GM23338 (cell line): ENCODE data around the gene PROKR1. TPM values are rescaled to one million over a fixed set of nuclear protein-coding genes. Genes with fewer than 3 reads are reported as not detected.
A peak's percentile ranks its signal among the peaks of the same experiment; 100 is the strongest.

Experiments used
- ATAC-seq: fragments of 200-7000 bp; cut with Tn5 transposase; 3 replicates; pipeline ENCODE4 v1.9.1; 2020
- DNase-seq: peaks from one replicate; pipeline ENCODE4 v3.0.0-alpha.2; 2015; ENCODE audit warnings: low spot score
- H2AFZ ChIP-seq: fragments of 200-600 bp; sonication (generic); 2 replicates; pipeline ENCODE4 v1.8.0; 2016; ENCODE audit warnings: antibody characterized with exemption, mild to moderate bottlenecking, moderate library complexity
- H3F3A ChIP-seq: fragments of 200-600 bp; sonication (generic); replicated peaks from 2 replicates; pipeline ENCODE4 v1.8.0; 2017; ENCODE audit warnings: antibody characterized with exemption, mixed run types, low read depth
- H3K27ac ChIP-seq: fragments of 200-600 bp; sonication (generic); 2 replicates; pipeline ENCODE4 v1.6.1; 2016; ENCODE audit warnings: low read depth
- H3K27me3 ChIP-seq: fragments of 200-600 bp; sonication (generic); 2 replicates; pipeline ENCODE4 v1.8.0; 2016; ENCODE audit warnings: mild to moderate bottlenecking, mixed run types, moderate library complexity; ENCODE audit not compliant: insufficient read depth
- H3K36me3 ChIP-seq: fragments of 200-600 bp; sonication (generic); 2 replicates; pipeline ENCODE4 v1.8.0; 2016; ENCODE audit warnings: mild to moderate bottlenecking; ENCODE audit not compliant: insufficient read depth
- H3K4me1 ChIP-seq: fragments of 200-600 bp; sonication (generic); 2 replicates; pipeline ENCODE4 v1.8.0; 2016; ENCODE audit warnings: mild to moderate bottlenecking, moderate library complexity; ENCODE audit not compliant: insufficient read depth
- H3K4me2 ChIP-seq: fragments of 200-600 bp; sonication (generic); 2 replicates; pipeline ENCODE4 v1.7.1; 2017; ENCODE audit warnings: mixed run types
- H3K4me3 ChIP-seq: fragments of 200-600 bp; sonication (generic); 2 replicates; pipeline ENCODE4 v1.6.1; 2016; ENCODE audit warnings: mixed run types
- H3K79me2 ChIP-seq: fragments of 200-600 bp; sonication (generic); replicated peaks from 2 replicates; pipeline ENCODE4 v1.8.0; 2017; ENCODE audit warnings: mild to moderate bottlenecking; ENCODE audit not compliant: insufficient read depth
- H3K9me2 ChIP-seq: fragments of 200-600 bp; sonication (generic); 2 replicates; pipeline ENCODE4 v1.8.0; 2017; ENCODE audit not compliant: insufficient read depth
- H4K20me1 ChIP-seq: fragments of 200-600 bp; sonication (generic); replicated peaks from 2 replicates; pipeline ENCODE4 v1.8.0; 2017; ENCODE audit warnings: mild to moderate bottlenecking; ENCODE audit not compliant: insufficient read depth
- H3K27ac Mint-ChIP-seq: 2 replicates; pipeline ENCODE4 v1.8.0; 2020; ENCODE audit warnings: inconsistent platforms, mild to moderate bottlenecking, moderate library complexity, mixed read lengths
- H3K27me3 Mint-ChIP-seq: 3 replicates; pipeline ENCODE4 v1.8.0; 2022; ENCODE audit warnings: low read depth, mild to moderate bottlenecking, moderate library complexity, mixed read lengths, inconsistent platforms; ENCODE audit not compliant: insufficient read depth, poor library complexity
- H3K36me3 Mint-ChIP-seq: 3 replicates; pipeline ENCODE4 v1.8.0; 2021; ENCODE audit warnings: low read depth, mild to moderate bottlenecking, inconsistent platforms, moderate library complexity, mixed read lengths
- H3K4me1 Mint-ChIP-seq: 3 replicates; pipeline ENCODE4 v1.8.0; 2020; ENCODE audit warnings: mild to moderate bottlenecking, inconsistent platforms, mixed read lengths
- H3K4me3 Mint-ChIP-seq: 3 replicates; pipeline ENCODE4 v1.8.0; 2021; ENCODE audit warnings: moderate library complexity, mild to moderate bottlenecking, inconsistent platforms, mixed read lengths
- H3K9me3 Mint-ChIP-seq: 3 replicates; pipeline ENCODE4 v1.8.0; 2020; ENCODE audit warnings: moderate library complexity, mild to moderate bottlenecking, inconsistent platforms, mixed read lengths
- CREB1 ChIP-seq: fragments of 250-450 bp; sonication (Bioruptor Pico); IDR thresholded peaks from 2 replicates; pipeline ENCODE4 v1.5.0; 2020; ENCODE audit warnings: low read depth, mild to moderate bottlenecking, moderate library complexity
- EZH2 ChIP-seq: fragments of 200-600 bp; sonication (generic); IDR thresholded peaks from one replicate; pipeline ENCODE4 v1.8.0; 2017; ENCODE audit warnings: antibody characterized with exemption, mild to moderate bottlenecking, low read depth; ENCODE audit not compliant: unreplicated experiment
- EZH2phosphoT487 ChIP-seq: fragments of 200-600 bp; sonication (generic); IDR thresholded peaks from one replicate; pipeline ENCODE4 v1.8.1; 2018; ENCODE audit warnings: antibody characterized with exemption; ENCODE audit not compliant: unreplicated experiment
- JUNB ChIP-seq: IDR thresholded peaks from one replicate; pipeline ENCODE4 v1.6.1; 2016; ENCODE audit warnings: antibody characterized with exemption; ENCODE audit not compliant: unreplicated experiment
- NANOG ChIP-seq: IDR thresholded peaks from 2 replicates; pipeline ENCODE4 v1.6.1; 2016; ENCODE audit warnings: antibody characterized with exemption, borderline replicate concordance
- POLR2AphosphoS5 ChIP-seq: IDR thresholded peaks from 2 replicates; pipeline ENCODE4 v1.6.1; 2016; ENCODE audit warnings: antibody characterized with exemption, low read depth
- REST ChIP-seq: IDR thresholded peaks from one replicate; pipeline ENCODE4 v1.6.1; 2018; ENCODE audit warnings: antibody characterized with exemption; ENCODE audit not compliant: unreplicated experiment
- STAT1 ChIP-seq: IDR thresholded peaks from one replicate; pipeline ENCODE4 v1.6.1; 2016; ENCODE audit warnings: antibody characterized with exemption; ENCODE audit not compliant: unreplicated experiment
- ZNF114 ChIP-seq: fragments of 250-450 bp; sonication (Bioruptor Pico); IDR thresholded peaks from 2 replicates; pipeline ENCODE4 v1.5.0; 2020; ENCODE audit warnings: mild to moderate bottlenecking, moderate library complexity
- ZNF331 ChIP-seq: fragments of 250-450 bp; sonication (Bioruptor Pico); IDR thresholded peaks from 2 replicates; pipeline ENCODE4 v1.5.0; 2020; ENCODE audit warnings: low read depth, mild to moderate bottlenecking, moderate library complexity
- polyA plus RNA-seq: library from polyadenylated mRNA; unstranded; fragments of >200 nt; fragmentation: Nextera tagmentation; extraction: Ambion mirVana; gene quantifications from 2 replicates; pipeline ENCODE4 v1.2.1, GENCODE V29; 2016
- total RNA-seq: library from RNA; depleted of rRNA; stranded (reverse); fragments of >200 nt; shearing (Covaris generic); gene quantifications from 2 replicates; pipeline ENCODE4 v1.2.3, GENCODE V29; 2014
- TF ChIP-seq, protein P1 (sequence below): IDR thresholded peaks from 2 replicates; pipeline ENCODE4 v1.6.1; 2016; ENCODE audit warnings: antibody characterized with exemption
- TF ChIP-seq, protein P2 (sequence below), 2 experiments: fragments of 200-600 bp in 1 of 2; sonication (generic) in 1 of 2; conservative IDR thresholded peaks; 2 replicates each; pipeline versions ENCODE4 v1.5.1 to v1.6.1; 2016 to 2017; ENCODE audit warnings: antibody characterized with exemption in 2 of 2, low read depth in 2 of 2, mild to moderate bottlenecking in 2 of 2, moderate library complexity in 1 of 2

The PROKR1 gene
- total and polyA plus RNA-seq, 2 experiments from 2014 or later = 0.61 to 5.3 TPM

DNA sequence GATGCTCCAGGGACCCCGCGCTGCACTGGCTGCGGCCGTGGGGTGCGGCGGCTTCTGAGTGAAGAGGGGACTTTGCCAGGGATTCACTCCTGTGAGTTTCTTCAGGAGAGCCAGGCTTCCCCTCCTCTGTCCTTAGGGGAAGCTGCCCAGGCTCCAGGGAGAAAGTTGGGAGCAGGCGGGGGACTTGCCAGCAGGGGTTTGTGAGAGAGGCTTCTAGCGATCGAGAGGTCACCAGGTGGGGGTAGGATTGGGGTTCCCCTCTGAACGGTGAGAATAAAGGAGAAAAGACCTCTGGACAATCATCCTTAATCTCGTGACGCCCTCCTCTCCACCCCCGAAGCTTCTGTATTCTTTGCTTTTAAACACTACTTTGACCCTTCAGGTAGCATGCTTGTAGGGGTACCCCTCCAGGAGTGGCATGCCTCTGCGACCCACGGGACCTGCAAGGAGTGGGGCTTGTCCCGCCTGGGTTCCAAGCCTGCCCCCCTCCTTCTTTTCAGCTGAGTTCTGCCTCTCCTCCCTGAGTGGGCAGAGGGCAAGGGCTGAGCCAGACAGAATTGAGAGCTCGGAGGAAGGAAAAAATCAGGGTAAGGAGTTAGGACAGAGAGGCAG is 601 bp downstream of the PROKR1 start:
- no peak for TF ChIP-seq STAT1
- TF ChIP-seq EZH2 = peak; percentile 18
- TF ChIP-seq JUNB = no peak
- TF ChIP-seq ZNF114 (CRISPR knock-in tag) = no peak
- ATAC-seq = peak; percentile 11
- Histone ChIP-seq H3K27ac (no peak overlapping the region), H3K27me3 (peaks cover 34% of the 10 kb centered on the region), H3K4me2 (peak overlapping the region; percentile 80), H3F3A (no peaks in the 10 kb centered on the region), H2AFZ (peak overlapping the region; percentile 99), H3K9me2 (no peaks in the 10 kb centered on the region; the same call in 1 of the 2 replicates), H3K36me3 (no peaks in the 10 kb centered on the region), H3K4me3 (peak overlapping the region; percentile 94), H3K4me1 (peaks cover 6% of the 10 kb centered on the region), H4K20me1 (no peaks in the 10 kb centered on the region), H3K79me2 (no peaks in the 10 kb centered on the region)
- peak overlapping the region; percentile 76 for H3K4me3 Mint-ChIP-seq
- peaks cover 11% of the 10 kb centered on the region for H3K4me1 Mint-ChIP-seq
- H3K27ac Mint-ChIP-seq = no peak overlapping the region
- H3K27me3 Mint-ChIP-seq = peaks cover 26% of the 10 kb centered on the region
- H3K36me3 Mint-ChIP-seq = peaks cover 9% of the 10 kb centered on the region; the same call in 2 of the 3 replicates
- H3K9me3 Mint-ChIP-seq = peaks cover 15% of the 10 kb centered on the region; the same call in 1 of the 3 replicates
- no peak for DNase-seq

DNA sequence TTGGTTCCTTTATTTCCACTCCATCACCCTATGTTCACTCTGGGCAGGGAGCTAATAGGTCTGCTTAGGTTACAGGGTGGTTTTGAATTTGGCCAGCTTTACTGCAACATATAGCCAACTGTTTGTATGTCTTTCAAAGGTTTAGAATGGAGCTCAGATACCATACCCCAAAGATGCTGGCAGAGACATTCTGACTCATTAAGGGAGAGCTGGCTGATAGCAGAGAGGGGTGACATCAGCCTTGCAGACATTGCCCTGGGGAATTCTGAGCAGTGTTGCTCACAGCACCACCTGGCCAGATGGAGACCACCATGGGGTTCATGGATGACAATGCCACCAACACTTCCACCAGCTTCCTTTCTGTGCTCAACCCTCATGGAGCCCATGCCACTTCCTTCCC is 2.1 kb downstream of the PROKR1 start:
- Histone ChIP-seq H3K79me2 (no peaks in the 10 kb centered on the region), H3K27me3 (peaks cover 34% of the 10 kb centered on the region), H3K36me3 (no peaks in the 10 kb centered on the region), H4K20me1 (no peaks in the 10 kb centered on the region), H3K4me3 (no peak overlapping the region), H3K4me1 (peaks cover 6% of the 10 kb centered on the region), H3K4me2 (no peak overlapping the region), H3K27ac (no peak overlapping the region), H3F3A (no peaks in the 10 kb centered on the region), H2AFZ (no peak overlapping the region), H3K9me2 (no peaks in the 10 kb centered on the region; the same call in 1 of the 2 replicates)
- Mint-ChIP-seq H3K27ac (no peak overlapping the region), H3K27me3 (peaks cover 26% of the 10 kb centered on the region), H3K4me1 (peaks cover 11% of the 10 kb centered on the region), H3K36me3 (peaks cover 9% of the 10 kb centered on the region; the same call in 2 of the 3 replicates), H3K9me3 (peaks cover 15% of the 10 kb centered on the region; the same call in 1 of the 3 replicates), H3K4me3 (no peak overlapping the region)
- no peak for DNase-seq
- no peak for ATAC-seq
- TF ChIP-seq CREB1 (CRISPR knock-in tag) = no peak
- TF ChIP-seq REST = no peak
- no peak for TF ChIP-seq STAT1
- TF ChIP-seq NANOG = no peak
- no peak for TF ChIP-seq EZH2phosphoT487
- no peak for TF ChIP-seq ZNF114 (CRISPR knock-in tag)
- TF ChIP-seq ZNF331 (CRISPR knock-in tag) = no peak
- TF ChIP-seq, protein P1, sequence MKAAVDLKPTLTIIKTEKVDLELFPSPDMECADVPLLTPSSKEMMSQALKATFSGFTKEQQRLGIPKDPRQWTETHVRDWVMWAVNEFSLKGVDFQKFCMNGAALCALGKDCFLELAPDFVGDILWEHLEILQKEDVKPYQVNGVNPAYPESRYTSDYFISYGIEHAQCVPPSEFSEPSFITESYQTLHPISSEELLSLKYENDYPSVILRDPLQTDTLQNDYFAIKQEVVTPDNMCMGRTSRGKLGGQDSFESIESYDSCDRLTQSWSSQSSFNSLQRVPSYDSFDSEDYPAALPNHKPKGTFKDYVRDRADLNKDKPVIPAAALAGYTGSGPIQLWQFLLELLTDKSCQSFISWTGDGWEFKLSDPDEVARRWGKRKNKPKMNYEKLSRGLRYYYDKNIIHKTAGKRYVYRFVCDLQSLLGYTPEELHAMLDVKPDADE = no peak
- no peak for TF ChIP-seq POLR2AphosphoS5
- TF ChIP-seq, protein P2, sequence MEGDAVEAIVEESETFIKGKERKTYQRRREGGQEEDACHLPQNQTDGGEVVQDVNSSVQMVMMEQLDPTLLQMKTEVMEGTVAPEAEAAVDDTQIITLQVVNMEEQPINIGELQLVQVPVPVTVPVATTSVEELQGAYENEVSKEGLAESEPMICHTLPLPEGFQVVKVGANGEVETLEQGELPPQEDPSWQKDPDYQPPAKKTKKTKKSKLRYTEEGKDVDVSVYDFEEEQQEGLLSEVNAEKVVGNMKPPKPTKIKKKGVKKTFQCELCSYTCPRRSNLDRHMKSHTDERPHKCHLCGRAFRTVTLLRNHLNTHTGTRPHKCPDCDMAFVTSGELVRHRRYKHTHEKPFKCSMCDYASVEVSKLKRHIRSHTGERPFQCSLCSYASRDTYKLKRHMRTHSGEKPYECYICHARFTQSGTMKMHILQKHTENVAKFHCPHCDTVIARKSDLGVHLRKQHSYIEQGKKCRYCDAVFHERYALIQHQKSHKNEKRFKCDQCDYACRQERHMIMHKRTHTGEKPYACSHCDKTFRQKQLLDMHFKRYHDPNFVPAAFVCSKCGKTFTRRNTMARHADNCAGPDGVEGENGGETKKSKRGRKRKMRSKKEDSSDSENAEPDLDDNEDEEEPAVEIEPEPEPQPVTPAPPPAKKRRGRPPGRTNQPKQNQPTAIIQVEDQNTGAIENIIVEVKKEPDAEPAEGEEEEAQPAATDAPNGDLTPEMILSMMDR (conservative IDR thresholded peaks at IDR 0.05; ENCODE audit: low read depth in 2 of 2) = no peak
